PC-9 (cell line): Measurements from ENCODE around the gene MAGEA2B.

ENCODE experiments used
- CTCF ChIP-seq: fragments of 200-600 bp; sonication (generic); conservative IDR thresholded peaks from 2 replicates; pipeline ENCODE4 v1.6.1; 2017; ENCODE audit warnings: mixed run types, antibody characterized with exemption, mild to moderate bottlenecking, moderate library complexity
- EZH2 ChIP-seq: fragments of 200-600 bp; sonication (generic); IDR thresholded peaks from 2 replicates; pipeline ENCODE4 v1.8.0; 2017; ENCODE audit warnings: antibody characterized with exemption, low read depth

DNA sequence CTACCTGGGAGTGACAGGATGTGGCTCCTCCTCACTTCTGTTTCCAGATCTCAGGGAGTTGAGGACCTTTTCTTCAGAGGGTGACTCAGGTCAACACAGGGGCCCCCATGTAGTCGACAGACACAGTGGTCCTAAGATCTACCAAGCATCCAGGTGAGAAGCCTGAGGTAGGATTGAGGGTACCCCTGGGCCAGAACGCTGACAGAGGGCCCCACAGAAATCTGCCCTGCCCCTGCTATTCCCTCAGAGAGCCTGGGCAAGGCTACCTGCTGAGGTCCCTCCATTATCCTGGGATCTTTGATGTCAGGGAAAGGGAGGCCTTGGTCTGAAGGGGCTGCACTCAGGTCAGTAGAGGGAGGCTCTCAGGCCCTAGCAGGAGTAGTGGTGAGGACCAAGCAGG, 20.7 kb downstream of the MAGEA2B start:
- TF ChIP-seq CTCF (no peak), EZH2 (no peak)
